NCI-H1105 treated with DMSO at 0.1 percent for 48 hours (cell line): ENCODE results near the gene RNF151.
"Not testable (repeated sequence)": the region's sequence is repeated elsewhere in the genome, so short reads cannot be mapped to it uniquely, and the experiment has no call there.

Experiments
- DNase-seq: peaks from one replicate; lab custom pipeline; 2025; lab: John Stamatoyannopoulos, UW

The RNF151 gene

DNA sequence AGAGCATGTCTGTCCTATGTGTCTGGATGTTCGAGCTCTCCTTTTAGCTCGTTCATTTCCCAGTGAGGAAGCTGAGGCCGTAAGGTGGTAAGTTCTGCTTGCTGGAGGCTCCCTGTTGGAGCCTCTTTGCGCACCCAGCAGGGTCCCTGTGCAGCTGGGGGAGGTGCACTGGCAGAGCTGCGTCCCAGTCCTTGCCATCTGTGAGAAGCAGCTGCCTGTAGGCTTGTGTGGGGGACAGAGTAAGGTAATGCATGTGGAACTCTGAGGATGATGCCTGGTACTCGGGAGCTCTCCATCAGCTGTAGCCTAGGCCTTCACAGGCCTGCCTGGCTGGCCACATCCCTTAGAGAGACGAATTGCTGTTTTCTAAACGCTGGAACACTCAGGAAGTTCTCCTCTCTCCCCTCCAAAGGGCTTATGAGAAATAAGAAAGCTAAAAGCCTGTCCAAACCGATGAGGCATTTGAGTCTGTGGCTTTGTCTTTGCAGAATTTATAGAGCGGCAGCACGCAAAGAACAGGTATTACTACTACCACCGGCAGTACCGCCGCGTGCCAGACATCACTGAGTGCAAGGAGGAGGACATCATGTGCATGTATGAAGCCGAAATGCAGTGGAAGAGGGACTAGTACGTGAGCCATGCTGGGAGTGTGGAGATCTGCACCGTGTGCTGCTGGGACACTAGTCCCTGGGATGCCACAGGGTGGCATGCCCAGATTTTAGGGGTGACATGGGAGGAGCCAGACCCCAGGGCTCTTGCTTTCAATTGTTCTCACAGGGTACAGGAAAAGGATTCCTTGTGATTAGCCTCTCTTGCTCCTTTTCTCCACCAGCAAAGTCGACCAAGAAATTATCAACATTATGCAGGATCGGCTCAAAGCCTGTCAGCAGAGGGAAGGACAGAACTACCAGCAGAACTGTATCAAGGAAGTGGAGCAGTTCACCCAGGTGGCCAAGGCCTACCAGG, 5.7 kb upstream of the RNF151 start:
- DNase-seq: no peak

DNA sequence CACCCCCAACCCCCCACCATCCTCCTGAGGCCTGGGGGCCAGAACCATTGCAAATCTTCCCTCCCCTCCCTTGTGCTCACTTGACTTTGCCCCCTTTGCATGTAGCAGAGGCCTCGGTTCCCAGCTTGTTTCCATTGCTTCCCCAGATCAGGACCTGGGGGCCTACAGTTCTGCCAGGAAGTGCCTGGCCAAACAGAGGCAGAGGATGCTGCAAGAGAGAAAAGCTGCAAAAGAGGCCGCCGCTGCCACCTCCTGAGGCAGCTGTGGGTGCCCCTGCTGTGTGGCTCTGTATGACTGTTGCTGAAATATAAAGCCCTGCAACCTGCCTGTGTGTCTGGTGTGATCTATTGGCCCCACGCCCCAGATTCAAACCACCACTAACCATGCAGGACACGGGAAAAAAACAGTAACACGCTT, 5.0 kb upstream of the RNF151 start:
- DNase-seq: no peak

DNA sequence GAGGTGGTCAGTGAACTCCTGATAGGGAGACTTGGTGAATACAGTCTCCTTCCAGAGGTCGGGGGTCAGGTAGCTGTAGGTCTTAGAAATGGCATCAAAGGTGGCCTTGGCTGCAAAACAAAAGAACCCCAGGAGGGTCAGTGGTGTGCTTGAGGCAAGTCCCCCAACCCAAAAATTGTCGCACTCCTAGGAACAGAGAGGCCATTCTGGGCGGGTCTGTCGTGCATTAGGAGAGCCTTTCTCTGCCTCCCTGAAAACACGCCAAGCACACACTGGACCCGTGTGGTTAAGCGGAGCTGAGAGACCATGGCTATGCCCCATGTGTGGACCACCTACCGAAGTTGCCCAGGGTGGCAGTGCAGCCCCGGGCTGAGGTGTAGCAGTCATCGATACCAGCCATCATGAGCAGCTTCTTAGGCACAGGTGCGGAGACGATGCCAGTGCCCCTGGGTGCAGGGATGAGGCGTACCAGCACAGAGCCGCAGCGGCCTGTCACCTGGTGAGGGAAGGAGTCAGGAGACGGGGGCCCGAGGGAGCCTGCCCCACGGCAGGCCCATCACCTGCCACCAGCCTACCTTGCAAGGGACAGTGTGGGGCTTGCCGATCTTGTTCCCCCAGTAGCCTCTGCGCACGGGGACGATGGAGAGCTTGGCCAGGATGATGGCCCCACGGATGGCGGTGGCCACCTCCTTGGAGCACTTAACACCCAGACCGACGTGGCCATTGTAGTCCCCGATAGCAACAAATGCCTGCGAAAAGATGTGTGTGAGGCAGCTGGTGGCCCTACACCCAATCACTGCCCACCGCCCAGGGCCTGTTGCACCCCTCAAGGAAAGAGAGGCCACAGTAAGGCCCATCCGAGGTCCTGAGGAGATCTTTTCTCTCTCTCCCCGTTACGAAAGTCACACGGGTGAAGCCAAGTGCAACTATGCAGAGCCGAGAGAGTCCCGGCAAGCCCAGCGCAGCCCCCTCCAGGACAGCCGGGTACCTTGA, 4.2 kb upstream of the RNF151 start:
- DNase-seq: not testable (repeated sequence)

DNA sequence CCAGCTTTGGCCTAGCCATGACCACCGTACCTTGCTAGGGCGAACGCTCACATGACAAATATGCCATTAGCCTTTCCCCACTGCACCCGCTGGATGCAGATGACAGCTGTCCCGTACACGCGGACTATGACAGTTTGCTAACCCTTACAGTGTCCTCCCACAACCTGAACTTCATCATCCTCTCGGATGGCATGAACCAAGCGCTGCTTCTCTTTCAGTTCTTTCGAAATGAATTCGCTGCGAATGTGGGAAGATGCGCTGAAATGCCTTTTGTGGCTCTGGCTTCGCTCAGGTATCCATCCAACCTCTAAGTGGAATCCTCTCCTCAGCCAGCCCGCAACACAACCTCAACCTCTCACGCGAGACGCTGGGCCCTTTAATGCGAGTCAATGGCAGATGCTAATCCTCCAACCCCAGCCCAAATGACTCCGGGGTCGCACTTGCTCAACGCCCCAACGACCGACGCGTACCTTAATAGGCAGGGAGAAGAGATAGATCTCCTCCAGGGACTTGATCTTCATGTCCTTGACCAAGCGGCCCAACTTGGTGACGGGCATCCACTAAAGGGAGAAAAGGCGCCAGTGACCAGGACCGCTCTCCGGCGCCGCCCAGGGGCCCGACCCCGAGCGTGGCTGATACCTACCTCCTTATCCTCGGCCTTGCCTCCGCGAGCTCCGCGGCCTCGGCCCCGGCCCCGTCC, 2.7 kb upstream of the RNF151 start:
- DNase-seq: no peak

DNA sequence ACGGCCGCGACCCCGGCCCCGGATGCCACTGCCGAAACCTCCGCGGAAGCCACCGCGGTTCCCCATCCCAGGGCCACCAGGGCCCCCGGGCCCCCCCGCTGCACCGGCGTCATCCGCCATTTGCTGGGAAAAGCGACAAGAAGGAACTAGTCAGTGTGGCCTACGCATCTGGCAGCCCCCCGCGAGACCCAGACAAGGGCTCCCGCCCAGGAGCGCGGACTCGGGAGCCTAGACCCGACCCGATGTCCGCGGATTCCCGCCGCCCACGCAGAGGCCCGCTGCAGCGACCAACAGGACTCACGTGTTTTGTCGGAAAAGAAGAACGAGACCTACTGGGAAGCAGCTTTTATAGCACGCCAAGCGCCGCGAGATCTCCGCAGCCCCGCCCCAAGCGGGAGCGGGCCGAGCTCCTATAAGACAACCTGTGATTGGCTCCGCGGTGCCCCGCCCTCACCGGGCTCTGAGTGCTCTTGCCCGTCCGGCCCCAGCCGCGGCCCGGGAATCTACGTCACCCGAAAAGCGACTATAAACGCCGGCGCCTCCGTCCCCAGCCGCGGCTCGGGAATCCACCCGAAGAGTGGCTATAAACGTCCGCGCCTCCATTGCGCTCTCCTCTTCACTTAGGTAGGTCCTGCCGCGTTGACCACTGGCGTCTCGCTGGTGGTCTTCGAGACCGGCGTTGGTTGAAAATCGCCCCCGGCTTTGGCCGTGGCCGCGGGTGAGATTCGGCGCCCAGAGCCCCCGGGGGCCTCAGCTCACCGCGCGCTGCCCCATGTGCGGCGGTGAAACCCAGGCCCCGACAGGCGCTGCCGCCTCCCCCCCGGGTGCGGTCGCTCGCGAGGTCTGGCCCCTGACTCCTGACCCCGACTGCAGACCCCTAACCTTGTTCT, 1.9 kb upstream of the RNF151 start, which contains the start of gene RPS2:
RPS2 (minus strand) TSS at position 321 of the 890 bp plus-strand sequence; CDS start at position 120, 201 bp downstream.
- peak; percentile 87 for DNase-seq

DNA sequence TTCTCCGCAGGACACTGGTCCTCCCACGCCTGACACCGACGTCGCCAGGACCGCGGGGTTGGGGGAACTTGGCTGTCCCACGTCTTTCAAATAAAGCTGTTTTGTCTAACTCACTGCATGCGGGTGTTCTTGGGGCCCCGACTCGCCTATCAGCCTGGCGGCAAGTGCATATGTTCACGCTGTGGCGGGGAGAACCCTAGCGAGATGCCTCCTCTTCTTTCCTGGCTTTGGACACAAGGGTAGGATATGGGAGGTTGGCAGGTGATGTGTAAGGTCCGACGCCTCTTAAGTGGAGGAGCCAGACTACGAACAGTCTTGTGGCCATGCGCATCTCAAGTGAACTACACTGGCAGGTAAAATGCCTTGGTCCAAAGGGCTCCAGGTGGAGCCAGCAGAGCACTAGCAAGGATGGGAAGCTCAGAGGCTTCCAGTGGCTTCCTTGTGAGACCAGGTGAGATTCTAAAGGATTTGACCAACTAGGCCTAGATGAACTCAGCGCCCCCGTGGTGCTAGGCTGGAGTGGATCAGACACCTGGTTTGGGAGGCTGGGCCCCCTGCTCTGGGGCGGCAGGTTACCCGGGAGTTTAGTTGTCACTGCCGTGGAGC, 1.2 kb upstream of the RNF151 start:
- DNase-seq: no peak

DNA sequence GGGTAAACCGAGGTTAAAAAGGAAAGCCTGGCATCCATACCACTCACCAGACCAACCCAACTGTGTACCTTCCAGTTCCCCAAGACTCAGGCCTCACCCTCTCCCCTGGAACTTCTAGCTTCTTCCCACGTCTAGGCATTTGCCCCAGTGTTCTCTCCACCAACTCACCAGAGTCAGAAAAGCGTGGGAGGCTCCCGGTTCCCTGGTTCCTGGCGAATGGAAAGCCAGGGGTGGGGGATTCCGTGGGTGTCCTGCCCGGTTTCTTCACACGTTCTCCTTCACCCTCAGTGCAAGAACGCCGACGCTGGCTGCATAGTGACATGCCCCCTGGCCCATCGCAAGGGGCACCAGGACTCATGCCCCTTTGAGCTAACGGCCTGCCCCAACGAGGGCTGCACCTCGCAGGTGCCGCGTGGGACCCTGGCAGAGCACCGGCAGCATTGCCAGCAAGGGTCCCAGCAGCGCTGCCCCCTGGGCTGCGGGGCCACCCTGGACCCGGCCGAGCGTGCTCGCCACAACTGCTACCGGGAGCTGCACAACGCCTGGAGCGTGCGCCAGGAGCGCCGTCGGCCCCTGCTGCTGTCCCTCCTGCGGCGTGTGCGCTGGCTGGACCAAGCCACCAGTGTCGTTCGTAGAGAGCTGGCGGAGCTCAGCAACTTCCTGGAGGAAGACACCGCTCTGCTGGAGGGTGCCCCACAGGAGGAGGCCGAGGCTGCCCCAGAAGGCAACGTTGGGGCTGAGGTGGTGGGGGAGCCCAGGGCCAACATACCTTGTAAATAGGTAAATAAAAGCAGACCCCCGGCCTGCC, 1.7 kb downstream of the RNF151 start:
- DNase-seq: no peak

DNA sequence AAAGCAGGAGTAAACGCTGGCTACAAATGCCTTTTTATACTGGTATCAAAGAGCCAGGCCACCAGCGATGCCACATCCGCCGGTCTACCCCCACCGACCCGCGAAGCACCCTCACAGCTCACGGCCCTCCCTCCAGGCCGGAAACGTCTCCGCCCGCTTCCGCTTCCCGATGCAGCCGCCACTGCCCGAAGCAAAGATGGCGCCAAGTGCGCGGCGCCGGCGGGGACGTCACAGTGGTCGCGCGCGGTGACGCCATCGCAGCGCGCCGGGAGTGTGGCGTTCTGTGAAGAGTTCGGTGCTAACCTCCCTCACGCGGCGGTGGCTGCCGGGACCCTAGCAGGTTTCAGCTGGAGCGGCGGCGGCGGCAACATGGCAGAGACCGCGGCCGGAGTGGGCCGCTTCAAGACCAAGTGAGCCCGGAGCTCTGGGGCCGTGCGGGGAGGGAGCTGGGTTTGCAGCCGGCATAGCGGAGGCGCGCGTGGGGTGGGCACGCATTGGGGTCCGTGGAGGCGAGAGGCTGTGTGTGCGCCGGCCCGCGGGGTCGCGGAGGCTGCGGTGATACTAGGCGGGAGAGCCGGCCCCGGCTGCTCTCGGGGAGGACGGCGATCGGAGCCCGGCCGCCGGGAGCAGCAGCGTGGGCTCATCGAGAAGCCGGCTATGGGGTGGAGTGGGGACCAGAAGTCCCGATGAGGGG, 5.3 kb downstream of the RNF151 start, which contains the start of gene TBL3:
TBL3 (plus strand) TSS at position 258 of the 694 bp plus-strand sequence; CDS start at position 370, 112 bp downstream.
- DNase-seq: peak; percentile 71

DNA sequence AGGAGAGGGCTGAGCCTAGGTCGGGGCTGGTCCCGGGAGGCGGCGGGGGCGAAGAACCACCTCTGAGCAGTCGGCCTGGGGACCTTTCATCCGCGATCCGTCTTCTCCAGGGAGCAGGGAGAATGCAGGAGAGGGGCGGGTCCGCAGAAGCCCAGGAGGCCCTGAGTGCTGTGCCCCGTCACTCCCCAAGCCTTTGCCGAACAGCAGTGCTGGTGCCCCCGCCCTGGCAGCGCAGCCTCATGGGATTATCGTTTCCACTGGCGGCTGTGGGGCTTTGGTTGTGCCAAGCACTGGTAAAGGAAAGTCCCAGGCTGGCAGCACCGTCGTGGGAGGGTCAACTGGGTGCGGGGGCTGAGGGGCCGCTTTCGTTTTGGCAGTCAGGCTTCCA, 5.8 kb downstream of the RNF151 start:
- no peak for DNase-seq

DNA sequence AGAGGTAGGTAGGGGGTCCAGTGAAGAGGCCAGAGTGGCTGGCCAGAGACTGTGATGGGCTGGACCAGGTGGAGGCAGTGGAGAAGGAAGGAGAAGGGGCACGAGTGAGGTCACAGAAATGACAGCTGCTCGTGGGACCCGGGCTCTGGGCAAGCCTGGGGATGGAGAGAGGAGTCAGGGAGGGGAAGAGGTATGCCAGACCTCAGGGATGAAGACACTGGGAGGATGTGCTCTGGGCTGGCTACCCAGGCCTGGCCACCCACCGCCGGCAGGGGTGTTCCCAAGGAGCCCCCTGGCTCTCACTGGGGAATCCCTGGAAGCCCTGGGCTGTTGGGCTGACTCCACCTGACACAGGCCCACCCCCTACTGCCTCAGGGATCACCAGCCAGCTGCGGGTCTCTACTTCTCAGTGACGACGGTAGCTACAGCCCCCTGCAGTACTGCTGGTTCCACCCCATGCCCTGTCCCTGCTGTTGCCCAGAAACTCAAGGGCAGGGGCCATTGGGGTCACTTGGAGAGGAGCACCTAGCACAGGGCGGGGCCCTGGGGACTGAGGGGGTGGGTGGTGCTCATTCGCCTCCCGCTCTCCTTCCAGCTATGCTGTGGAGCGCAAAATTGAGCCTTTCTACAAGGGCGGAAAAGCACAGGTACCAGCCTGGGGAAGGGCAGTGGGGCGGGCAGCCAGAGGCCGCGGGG, 7.0 kb downstream of the RNF151 start:
- no peak for DNase-seq

DNA sequence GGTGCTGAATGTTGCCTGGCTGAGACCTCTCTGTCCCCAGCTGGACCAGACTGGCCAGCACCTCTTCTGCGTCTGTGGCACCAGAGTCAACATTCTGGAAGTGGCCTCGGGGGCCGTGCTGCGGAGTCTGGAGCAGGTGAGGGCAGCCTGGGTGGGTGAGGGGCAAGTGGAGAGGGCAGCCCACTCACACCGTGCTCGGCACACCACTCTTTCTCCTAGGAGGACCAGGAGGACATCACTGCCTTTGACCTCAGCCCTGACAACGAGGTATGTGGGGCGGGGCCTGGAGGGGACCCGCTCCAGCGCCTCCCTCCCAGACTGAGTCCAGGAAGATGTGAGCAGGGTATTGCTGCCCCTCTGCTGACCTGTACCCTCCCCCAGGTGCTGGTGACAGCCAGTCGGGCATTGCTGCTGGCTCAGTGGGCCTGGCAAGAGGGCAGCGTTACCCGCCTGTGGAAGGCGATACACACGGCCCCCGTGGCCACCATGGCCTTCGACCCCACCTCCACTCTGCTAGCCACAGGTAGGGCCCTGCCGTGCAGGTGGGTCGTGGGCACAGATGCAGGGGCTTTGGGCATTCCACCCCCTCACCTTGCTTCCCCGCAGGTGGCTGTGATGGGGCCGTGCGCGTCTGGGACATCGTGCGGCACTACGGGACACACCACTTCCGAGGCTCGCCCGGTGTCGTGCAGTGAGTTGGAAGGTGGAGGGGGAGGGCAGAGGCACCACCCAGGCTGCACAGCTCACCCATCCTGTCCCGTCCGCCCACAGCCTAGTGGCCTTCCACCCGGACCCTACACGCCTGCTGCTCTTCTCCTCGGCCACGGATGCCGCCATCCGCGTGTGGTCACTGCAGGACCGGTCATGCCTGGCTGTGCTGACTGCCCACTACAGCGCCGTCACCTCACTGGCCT, 7.8 kb downstream of the RNF151 start:
- DNase-seq: no peak

DNA sequence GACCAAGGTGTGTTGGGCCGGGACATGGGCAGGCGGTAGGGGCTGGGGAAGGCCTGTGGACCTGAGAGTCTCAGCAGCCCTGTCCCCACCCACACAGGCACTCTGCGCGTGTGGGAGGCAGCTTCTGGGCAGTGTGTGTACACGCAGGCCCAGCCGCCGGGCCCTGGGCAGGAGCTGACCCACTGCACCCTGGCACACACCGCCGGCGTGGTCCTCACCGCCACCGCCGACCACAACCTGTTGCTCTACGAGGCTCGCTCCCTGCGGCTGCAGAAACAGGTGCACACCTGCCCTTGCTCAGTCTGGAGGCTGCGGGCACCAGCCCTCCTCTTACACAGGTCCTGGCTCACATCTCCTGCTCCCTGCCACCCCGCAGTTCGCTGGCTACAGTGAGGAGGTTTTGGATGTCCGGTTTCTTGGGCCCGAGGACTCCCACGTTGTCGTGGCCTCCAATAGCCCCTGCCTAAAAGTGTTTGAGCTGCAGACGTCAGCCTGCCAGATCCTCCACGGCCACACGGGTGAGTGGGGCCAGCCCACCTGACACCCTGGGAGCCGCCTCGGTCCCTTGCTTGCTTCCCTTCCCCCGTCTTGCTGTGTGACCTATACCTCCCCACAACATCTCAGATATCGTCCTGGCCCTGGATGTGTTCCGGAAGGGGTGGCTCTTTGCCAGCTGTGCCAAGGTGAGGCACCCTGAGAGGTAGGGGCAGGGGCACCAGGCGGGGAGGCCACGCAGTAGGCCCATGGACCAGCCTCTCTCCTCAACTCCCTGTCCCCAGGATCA, 9.0 kb downstream of the RNF151 start:
- no peak for DNase-seq

DNA sequence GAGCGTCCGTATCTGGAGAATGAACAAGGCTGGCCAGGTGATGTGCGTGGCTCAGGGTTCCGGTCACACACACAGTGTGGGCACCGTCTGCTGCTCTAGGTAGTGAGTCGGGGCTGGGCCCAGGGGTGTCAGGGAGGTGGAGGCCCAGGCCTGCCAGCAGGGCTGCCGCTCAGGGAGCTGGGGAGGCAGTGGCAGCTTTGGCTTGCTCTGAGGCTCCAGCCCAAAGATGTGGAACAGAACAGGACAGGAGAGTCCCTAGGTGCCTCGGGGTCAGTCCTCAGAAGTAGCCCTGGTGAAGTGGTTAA, 9.5 kb downstream of the RNF151 start:
- no peak for DNase-seq

DNA sequence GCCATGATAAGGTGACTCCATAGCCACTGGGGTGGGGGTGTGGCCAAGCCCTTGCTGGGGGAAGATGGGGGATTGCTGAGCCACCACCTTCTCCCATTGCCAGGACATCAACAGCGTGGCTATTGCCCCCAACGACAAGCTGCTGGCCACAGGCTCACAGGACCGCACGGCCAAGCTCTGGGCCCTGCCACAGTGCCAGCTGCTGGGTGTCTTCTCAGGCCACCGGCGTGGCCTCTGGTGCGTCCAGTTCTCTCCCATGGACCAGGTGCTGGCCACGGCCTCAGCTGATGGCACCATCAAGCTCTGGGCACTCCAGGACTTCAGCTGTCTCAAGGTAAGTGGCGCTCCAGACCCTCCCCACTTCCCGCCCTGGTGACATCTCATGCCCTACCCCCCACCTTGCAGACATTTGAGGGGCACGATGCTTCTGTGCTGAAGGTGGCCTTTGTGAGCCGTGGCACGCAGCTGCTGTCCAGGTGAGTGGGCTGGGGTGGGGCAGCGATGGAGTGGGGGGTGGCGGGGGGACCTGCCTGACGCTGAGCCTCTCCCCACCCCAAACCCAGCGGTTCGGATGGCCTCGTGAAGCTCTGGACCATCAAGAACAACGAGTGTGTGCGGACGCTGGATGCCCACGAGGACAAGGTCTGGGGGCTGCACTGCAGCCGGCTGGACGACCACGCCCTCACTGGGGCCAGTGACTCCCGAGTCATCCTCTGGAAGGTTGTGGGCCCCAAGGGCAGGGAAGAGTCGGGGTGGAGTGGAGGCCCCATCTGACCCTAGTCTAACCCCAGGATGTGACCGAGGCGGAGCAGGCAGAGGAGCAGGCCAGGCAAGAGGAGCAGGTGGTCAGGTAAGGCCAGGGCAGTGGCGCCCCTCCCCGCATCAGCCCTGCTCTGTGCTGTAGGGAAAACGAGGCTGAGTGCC, 10.6 kb downstream of the RNF151 start:
- no peak for DNase-seq

DNA sequence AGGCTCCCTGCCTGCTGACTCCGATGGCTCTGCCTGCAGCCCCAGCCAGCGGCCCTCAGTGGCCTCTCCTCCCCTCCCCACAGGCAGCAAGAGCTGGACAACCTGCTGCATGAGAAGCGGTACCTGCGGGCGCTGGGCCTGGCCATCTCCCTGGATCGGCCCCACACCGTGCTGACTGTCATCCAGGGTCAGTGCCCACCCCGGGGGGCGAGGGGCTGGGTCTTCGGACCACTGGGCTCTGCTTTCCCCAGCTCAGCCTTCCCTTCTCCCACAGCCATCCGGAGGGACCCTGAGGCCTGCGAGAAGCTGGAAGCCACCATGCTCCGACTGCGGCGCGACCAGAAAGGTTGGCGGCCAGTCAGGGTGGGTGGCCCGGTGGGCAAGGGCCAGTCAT, 11.2 kb downstream of the RNF151 start:
- DNase-seq: no peak
